Ramos (cell line): ENCODE results near the gene TTC13.

Experiments
- in situ Hi-C: fragments of 300-500 bp; cut with MboI; formaldehyde crosslinking; loops from one replicate; pipeline ENCODE4 v1.14.3; 2022; ENCODE audit warnings: low sequenced_read_pairs; ENCODE audit not compliant: unreplicated experiment

The TTC13 gene

DNA sequence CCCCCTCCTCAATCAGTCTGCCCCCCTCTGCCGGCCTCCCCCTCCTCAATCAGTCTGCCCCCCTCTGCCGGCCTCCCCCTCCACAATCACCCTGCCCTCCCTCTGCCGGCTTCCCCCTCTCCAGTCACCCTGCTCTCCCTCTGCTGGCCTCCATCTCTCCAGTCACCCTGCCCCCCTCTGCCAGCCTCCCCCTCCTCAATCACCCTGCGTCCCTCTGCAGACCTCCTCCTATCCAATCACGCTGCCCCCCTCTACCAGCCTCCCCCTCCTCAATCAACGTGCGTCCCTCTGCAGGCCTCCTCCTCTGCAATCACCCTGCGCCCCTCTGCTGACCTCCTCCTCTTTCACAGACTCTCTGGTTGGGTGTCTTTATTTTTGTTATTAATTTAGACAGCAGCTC lies 98.9 kb downstream of the TTC13 start:
- in situ Hi-C loops: no loop called here

DNA sequence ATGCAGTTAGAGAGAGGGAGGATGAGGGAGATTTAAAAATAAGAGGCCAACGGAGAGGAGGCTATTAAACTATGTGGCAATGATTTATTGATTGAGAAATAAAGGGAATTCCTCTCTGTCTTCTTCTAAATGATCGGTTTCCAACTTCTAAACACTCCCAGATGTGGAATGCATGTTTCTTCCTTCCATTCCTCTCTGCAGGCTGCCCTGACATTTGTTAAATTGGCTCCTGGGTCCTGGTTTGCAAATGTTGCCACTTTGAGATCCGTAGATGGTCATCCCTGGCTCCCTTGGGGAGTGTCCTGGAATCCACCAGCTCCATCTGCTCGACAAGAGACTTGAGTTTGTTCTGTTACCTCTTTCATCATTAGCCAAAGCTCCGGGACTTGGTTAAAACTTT lies 100.1 kb downstream of the TTC13 start:
- in situ Hi-C loops: no loop called here

- in situ Hi-C loops: no loop called here
These were observed 100.6 kb downstream of the TTC13 start for GRCh38 chr1:230877924-230878590.

- in situ Hi-C loops: no loop called here
These were observed 101.3 kb downstream of the TTC13 start for GRCh38 chr1:230877146-230877923.

- in situ Hi-C loops: no loop called here
These were observed 102.0 kb downstream of the TTC13 start for GRCh38 chr1:230876660-230877059.

- in situ Hi-C loops: no loop called here
These were observed 103.3 kb downstream of the TTC13 start for GRCh38 chr1:230875370-230875769.

DNA sequence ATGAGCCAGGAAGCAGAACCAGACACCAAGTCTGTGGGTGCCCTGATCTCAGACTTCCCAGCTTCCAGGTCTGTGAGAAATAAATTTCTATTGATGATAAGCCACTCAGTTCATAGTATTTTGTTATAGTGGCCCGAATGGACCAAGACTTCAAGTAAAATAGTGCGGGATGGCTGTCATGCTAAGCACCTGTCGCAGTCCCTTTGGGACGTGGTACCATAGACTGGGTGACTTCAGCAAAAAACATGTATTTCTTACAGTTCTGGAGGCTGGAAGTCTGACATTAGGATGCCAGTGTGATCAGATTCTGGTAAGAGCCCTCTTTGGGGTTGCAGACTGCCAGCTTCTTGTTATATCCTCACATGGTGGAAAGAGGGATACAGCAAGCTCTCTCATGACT lies 107.7 kb downstream of the TTC13 start:
- in situ Hi-C loops: no loop called here

DNA sequence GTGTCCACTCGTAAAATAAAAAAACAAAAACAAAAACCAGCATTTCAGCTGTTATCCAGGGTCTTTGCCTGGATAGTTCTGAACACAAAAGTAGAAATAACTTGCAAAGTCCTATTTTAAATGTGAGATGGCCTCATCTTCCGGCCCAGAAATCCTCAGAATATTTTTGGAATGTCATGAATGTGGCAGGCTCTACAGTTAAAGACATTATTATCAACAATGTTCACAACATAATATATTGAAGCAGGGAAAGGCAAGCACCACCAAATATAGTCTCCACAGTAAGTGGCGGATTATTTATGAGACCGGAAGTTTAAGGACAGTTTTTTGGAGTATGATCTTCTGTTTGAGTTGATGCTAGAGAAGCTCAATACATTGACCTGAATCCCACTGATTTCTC lies 109.2 kb downstream of the TTC13 start:
- in situ Hi-C loops: no loop called here

- in situ Hi-C loops: no loop called here
These were observed 109.8 kb downstream of the TTC13 start for GRCh38 chr1:230868736-230869385.

- in situ Hi-C loops: no loop called here
These were observed 110.5 kb downstream of the TTC13 start, which contains the start of gene C1orf198 for GRCh38 chr1:230867903-230868735. TSS of gene C1orf198 (minus strand) at chr1:230868521. CDS start at chr1:230868512, 9 bp downstream.

GRCh38 chr1:230867101-230867902 lies 111.4 kb downstream of the TTC13 start:
- in situ Hi-C loops: no loop called here

DNA sequence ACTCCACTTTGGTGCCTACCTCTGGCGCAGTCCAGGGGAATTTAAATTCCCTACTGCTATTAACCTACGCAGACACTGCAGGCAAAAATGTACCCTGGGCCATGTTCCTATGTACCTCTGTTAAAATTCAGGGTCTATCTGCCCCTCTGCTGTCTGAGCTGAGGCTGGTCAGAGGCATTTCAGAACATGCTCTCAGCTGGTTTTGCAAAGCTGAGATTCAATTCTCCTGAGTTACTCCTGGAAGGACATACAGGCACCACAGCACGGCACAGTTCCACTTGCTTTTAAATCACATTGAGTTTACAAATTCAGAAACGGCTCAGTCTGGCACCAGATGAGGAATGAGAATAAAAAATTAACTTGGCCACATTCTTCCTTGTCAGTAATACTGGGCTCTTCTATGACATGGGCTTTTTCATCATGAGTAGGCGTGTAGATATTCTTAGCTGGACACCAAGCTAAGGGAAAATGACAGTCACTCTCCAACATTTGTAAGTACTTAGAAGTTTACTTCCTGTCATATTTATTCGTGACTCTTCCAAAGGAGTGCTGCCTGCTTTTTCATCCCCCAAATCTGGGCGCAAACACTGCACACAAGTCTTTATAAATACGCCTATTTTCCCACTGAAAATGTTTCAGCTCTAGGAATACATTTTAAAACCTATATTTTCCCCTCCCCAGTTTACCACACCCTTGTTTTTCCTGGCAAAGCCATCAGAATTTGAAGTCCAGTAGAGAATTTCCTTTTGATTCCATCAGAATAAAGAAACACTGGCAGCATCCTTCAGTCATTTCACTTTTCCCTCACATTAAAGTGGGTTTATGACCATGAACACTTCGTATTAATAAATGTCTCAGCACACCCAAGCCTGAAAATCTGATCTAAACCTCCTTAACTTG lies 112.2 kb downstream of the TTC13 start:
- in situ Hi-C loops: no loop called here

DNA sequence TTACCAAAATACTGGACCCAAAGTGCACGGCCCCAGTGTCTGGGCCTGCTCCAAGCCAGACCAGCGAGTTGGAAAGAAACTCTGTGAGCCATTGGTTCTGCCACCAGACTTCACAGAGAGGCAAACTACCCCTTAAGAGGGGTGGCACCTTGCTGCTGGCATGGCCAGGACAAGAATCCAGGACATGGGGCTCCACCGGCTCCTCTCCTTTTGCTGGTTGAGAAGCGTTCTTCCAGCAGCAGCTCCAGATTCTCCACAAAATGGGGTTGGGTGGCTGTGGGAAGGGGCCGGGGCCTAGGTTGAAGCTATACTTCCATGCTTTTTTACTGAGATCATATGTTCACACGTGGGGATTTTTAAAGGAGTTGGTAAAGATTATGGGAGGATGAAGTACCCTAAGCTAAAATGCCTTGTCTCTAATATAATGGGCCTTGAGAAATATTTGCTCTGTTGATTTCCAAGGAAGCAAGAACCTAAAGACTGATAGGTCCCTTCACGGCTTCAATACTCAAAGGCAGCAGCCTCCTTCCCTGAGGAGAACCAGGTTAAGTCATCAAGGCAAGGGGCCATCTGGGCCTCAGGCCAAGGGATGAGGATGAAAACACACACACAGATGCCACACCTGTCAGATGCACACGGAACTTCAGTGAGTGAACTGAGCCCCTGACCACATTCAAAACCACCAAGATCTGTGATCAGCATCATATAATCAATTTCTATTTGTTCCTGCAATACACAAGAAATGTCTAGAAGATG lies 113.4 kb downstream of the TTC13 start:
- in situ Hi-C loops: no loop called here

GRCh38 chr1:230864441-230864840 lies 114.2 kb downstream of the TTC13 start:
- in situ Hi-C loops: no loop called here

- in situ Hi-C loops: no loop called here
These were observed 115.2 kb downstream of the TTC13 start for GRCh38 chr1:230863449-230863848.

- in situ Hi-C loops: no loop called here
These were observed 116.6 kb downstream of the TTC13 start for GRCh38 chr1:230861970-230862595.

GRCh38 chr1:230861489-230861888 lies 117.2 kb downstream of the TTC13 start:
- in situ Hi-C loops: no loop called here
